K562 (cell line): ENCODE data around the gene GIMAP8. TPM values are rescaled to one million over a fixed set of nuclear protein-coding genes. Genes with fewer than 3 reads are reported as not detected.

Experiments
- BDP1 ChIP-seq: IDR thresholded peaks from 3 replicates; pipeline ENCODE4 v1.6.1; 2011; ENCODE audit not compliant: insufficient read length, insufficient read depth
- EP300 ChIP-seq: IDR thresholded peaks from 2 replicates; pipeline ENCODE4 v1.6.1; 2012; ENCODE audit warnings: low read length, improper control_type of control experiment
- HMG20A ChIP-seq: fragments of 450-650 bp; formaldehyde crosslinking; conservative IDR thresholded peaks from 2 replicates; pipeline ENCODE4 v1.4.0; 2020; ENCODE audit warnings: mild to moderate bottlenecking, mixed read lengths
- HNRNPL ChIP-seq: fragments of 200-400 bp; formaldehyde crosslinking; IDR thresholded peaks from 2 replicates; pipeline ENCODE4 v1.6.1; 2017; ENCODE audit warnings: low read depth, mild to moderate bottlenecking, low read length
- KDM1A ChIP-seq, 2 experiments: fragments of 450-650 bp; IDR thresholded peaks; 2 replicates each; pipeline ENCODE4 v1.6.1; 2016; ENCODE audit warnings: mild to moderate bottlenecking in 2 of 2
- KLF1 ChIP-seq: fragments of 450-650 bp; IDR thresholded peaks from 2 replicates; pipeline ENCODE4 v1.6.1; 2016; ENCODE audit warnings: missing genetic modification characterization, missing compliant biosample characterization
- MAFK ChIP-seq: IDR thresholded peaks from 2 replicates; pipeline ENCODE4 v1.6.1; 2011; ENCODE audit warnings: low read length, improper control_type of control experiment
- NELFE ChIP-seq: IDR thresholded peaks from 2 replicates; pipeline ENCODE4 v1.6.1; 2011; ENCODE audit warnings: mild to moderate bottlenecking; ENCODE audit not compliant: insufficient read depth, insufficient read length
- PHB ChIP-seq: fragments of 250-450 bp; sonication (Bioruptor Pico); IDR thresholded peaks from 2 replicates; pipeline ENCODE4 v1.5.0; 2021
- ZNF583 ChIP-seq: fragments of 250-450 bp; sonication (Bioruptor Pico); IDR thresholded peaks from 2 replicates; pipeline ENCODE4 v1.4.0; 2020
- ZNF589 ChIP-seq: fragments of 200-800 bp; sonication (Bioruptor generic); IDR thresholded peaks from 2 replicates; pipeline ENCODE4 v1.6.1; 2016; ENCODE audit warnings: low read depth, missing genetic modification characterization, missing compliant biosample characterization
- ZNF780A ChIP-seq: fragments of 250-450 bp; sonication (Bioruptor Pico); IDR thresholded peaks from 2 replicates; pipeline ENCODE4 v1.5.0; 2021; ENCODE audit warnings: mild to moderate bottlenecking
- polyA plus RNA-seq, 8 experiments: library from polyadenylated mRNA; depleted of rRNA in 4 of 8; stranded (reverse) in 5 of 8; unstranded in 3 of 8; fragments of >200 nt; fragmentation: Nextera tagmentation in 2 of 8; fragmentation: Illumina TruSeq in 1 of 8; extraction: Ambion mirVana in 2 of 8; extraction: Trizol in 1 of 8; gene quantifications; 2 replicates each; pipeline versions ENCODE4 v1.2.1 to v1.2.3, GENCODE V29; 2011 to 2014; ENCODE audit warnings: inconsistent platforms in 1 of 8, missing spikeins in 1 of 8
- total RNA-seq, 7 experiments: library from RNA; depleted of rRNA in 6 of 7; stranded (reverse); fragments of >200 nt in 6 of 7; fragmentation: Illumina TruSeq in 2 of 7; extraction: Trizol in 2 of 7; gene quantifications; 2 replicates each; pipeline versions ENCODE4 v1.2.1 to v1.2.3, GENCODE V29; 2011 to 2021; ENCODE audit warnings: low replicate concordance in 1 of 7
- TF ChIP-seq, protein P1 (sequence below), 2 experiments: fragments of 450-650 bp in 1 of 2; sonication (generic) in 1 of 2; formaldehyde crosslinking; conservative IDR thresholded peaks; 2 replicates each; pipeline versions ENCODE4 v1.4.0 to v1.8.1; 2020 to 2022; ENCODE audit warnings: mild to moderate bottlenecking in 1 of 2, missing genetic modification reagents in 1 of 2
- TF ChIP-seq, protein P2 (sequence below): fragments of 250-450 bp; sonication (Bioruptor Pico); IDR thresholded peaks from 2 replicates; pipeline ENCODE4 v1.8.0; 2021; ENCODE audit warnings: borderline replicate concordance, mild to moderate bottlenecking, moderate library complexity; ENCODE audit not compliant: poor library complexity, severe bottlenecking
- TF ChIP-seq, protein P3 (sequence below), 2 experiments: fragments of 450-650 bp; formaldehyde crosslinking in 1 of 2; IDR thresholded peaks; 2 replicates each; pipeline versions ENCODE4 v1.4.0 to v1.6.1; 2014 to 2020; ENCODE audit warnings: mild to moderate bottlenecking in 2 of 2, borderline replicate concordance in 1 of 2, low read depth in 1 of 2
- TF ChIP-seq, protein P4 (sequence below): fragments of 450-650 bp; formaldehyde crosslinking; IDR thresholded peaks from 2 replicates; pipeline ENCODE4 v1.4.0; 2022; ENCODE audit warnings: mild to moderate bottlenecking, moderate library complexity
- TF ChIP-seq, protein P5 (sequence below): sonication (generic); formaldehyde crosslinking; IDR thresholded peaks from 2 replicates; pipeline ENCODE4 v1.8.0; 2022; ENCODE audit warnings: mild to moderate bottlenecking, missing genetic modification reagents

The GIMAP8 gene
- total and polyA plus RNA-seq, 9 of the 15 experiments (the other 6 are each of a cell fraction or from before 2014, with no cell fraction given) = not detected

DNA sequence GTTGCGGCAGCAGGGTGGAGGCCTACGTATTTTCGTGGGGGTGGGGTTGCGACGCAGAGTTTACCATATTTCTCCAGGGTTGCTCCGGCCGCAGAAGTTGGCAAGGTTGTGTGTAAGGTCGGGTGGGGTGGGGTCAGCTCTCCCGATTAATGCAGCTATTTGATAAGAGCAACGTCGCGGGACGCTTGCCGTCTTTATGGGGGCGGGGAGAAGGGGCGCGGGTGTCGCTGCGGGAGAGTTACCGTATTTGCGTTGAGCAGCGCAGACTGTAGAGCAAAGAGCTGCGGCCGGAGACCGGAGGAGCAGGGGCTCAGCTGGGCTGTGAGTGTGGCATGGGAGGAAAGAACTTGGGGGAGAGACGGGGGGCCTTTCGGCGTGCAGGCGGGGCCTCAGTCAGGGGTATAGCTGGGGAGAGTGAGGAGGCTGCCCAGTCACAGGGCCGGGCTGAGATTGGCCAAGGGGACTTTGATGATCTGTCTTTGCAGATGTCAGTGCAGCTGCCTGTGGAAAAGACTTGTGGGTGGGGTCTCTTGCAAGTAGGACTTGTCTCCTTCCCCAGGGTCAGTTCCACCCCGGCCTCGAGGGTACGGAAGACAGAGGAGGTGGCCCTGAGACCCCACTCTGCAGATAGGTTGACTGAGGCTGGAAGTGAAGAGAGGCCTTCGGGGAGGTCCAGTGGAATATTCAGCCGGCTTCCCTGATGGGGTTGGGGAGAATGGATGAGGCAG lies 44.7 kb upstream of the GIMAP8 start (continued):
- TF ChIP-seq MAFK (peak; percentile 65), KDM1A (IDR thresholded peaks at IDR 0.05) (peak in 1 of 2 experiments; percentile 66; a peak in 1 of 4 replicates), ZNF583 (CRISPR knock-in tag) (no peak), PHB (CRISPR knock-in tag) (no peak), ZNF780A (CRISPR knock-in tag) (no peak), HNRNPL (no peak), ZNF589 (no peak), HMG20A (no peak), EP300 (no peak), NELFE (no peak), KLF1 (tag) (no peak), BDP1 (no peak)
- TF ChIP-seq, protein P1, sequence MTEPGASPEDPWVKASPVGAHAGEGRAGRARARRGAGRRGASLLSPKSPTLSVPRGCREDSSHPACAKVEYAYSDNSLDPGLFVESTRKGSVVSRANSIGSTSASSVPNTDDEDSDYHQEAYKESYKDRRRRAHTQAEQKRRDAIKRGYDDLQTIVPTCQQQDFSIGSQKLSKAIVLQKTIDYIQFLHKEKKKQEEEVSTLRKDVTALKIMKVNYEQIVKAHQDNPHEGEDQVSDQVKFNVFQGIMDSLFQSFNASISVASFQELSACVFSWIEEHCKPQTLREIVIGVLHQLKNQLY (CRISPR knock-in tag; conservative IDR thresholded peaks at IDR 0.05) = no peak
- TF ChIP-seq, protein P2, sequence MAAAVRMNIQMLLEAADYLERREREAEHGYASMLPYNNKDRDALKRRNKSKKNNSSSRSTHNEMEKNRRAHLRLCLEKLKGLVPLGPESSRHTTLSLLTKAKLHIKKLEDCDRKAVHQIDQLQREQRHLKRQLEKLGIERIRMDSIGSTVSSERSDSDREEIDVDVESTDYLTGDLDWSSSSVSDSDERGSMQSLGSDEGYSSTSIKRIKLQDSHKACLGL (CRISPR knock-in tag) = no peak
- TF ChIP-seq, protein P3, sequence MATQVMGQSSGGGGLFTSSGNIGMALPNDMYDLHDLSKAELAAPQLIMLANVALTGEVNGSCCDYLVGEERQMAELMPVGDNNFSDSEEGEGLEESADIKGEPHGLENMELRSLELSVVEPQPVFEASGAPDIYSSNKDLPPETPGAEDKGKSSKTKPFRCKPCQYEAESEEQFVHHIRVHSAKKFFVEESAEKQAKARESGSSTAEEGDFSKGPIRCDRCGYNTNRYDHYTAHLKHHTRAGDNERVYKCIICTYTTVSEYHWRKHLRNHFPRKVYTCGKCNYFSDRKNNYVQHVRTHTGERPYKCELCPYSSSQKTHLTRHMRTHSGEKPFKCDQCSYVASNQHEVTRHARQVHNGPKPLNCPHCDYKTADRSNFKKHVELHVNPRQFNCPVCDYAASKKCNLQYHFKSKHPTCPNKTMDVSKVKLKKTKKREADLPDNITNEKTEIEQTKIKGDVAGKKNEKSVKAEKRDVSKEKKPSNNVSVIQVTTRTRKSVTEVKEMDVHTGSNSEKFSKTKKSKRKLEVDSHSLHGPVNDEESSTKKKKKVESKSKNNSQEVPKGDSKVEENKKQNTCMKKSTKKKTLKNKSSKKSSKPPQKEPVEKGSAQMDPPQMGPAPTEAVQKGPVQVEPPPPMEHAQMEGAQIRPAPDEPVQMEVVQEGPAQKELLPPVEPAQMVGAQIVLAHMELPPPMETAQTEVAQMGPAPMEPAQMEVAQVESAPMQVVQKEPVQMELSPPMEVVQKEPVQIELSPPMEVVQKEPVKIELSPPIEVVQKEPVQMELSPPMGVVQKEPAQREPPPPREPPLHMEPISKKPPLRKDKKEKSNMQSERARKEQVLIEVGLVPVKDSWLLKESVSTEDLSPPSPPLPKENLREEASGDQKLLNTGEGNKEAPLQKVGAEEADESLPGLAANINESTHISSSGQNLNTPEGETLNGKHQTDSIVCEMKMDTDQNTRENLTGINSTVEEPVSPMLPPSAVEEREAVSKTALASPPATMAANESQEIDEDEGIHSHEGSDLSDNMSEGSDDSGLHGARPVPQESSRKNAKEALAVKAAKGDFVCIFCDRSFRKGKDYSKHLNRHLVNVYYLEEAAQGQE (IDR thresholded peaks at IDR 0.05; ENCODE audit: borderline replicate concordance) = 0 out of 2 replicates have a peak, but pooled peaks have one; percentile 6
- TF ChIP-seq, protein P3 (CRISPR knock-in tag; IDR thresholded peaks at IDR 0.05; ENCODE audit: low read depth) = 0 out of 2 replicates have a peak, but pooled peaks have one; percentile 30
- TF ChIP-seq, protein P4, sequence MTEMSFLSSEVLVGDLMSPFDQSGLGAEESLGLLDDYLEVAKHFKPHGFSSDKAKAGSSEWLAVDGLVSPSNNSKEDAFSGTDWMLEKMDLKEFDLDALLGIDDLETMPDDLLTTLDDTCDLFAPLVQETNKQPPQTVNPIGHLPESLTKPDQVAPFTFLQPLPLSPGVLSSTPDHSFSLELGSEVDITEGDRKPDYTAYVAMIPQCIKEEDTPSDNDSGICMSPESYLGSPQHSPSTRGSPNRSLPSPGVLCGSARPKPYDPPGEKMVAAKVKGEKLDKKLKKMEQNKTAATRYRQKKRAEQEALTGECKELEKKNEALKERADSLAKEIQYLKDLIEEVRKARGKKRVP (CRISPR knock-in tag) = no peak
- TF ChIP-seq, protein P5, sequence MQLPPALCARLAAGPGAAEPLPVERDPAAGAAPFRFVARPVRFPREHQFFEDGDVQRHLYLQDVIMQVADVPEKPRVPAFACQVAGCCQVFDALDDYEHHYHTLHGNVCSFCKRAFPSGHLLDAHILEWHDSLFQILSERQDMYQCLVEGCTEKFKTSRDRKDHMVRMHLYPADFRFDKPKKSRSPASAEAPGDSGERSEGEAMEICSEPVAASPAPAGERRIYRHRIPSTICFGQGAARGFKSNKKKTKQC (CRISPR knock-in tag) = no peak
